ENCODE data around the gene CIAPIN1.

The CIAPIN1 gene

GRCh38 chr16:57475711-57476339, 28.6 kb upstream of the CIAPIN1 start:
- H3K4me3 ChIP-seq (ENCODE audit: insufficient read depth, low read depth, low read length, poor library complexity, severe bottlenecking) = no peak overlapping the region
- peaks cover 18% of the 10 kb centered on the region for H3K36me3 ChIP-seq (ENCODE audit: control insufficient read depth, insufficient read depth, low read length)
- no peaks in the 10 kb centered on the region for H3K9me3 ChIP-seq (ENCODE audit: control insufficient read depth, low read length)
- H3K27me3 ChIP-seq (replicated peaks; ENCODE audit: control insufficient read depth, insufficient read depth, low read length, poor library complexity, severe bottlenecking) = no peaks in the 10 kb centered on the region
- H3K27ac ChIP-seq (ENCODE audit: insufficient read depth, low read length, poor library complexity, severe bottlenecking) = peak overlapping the region; percentile 25
- H3K4me1 ChIP-seq (ENCODE audit: control insufficient read depth, insufficient read depth, low read length, poor library complexity, severe bottlenecking) = peaks cover 10% of the 10 kb centered on the region
- peak; percentile 51 to 64 (median 54) for DNase-seq

GRCh38 chr16:57474671-57475661, 27.8 kb upstream of the CIAPIN1 start:
- Histone ChIP-seq H3K27ac (ENCODE audit: insufficient read depth, low read length, poor library complexity, severe bottlenecking) (peak overlapping the region; percentile 25), H3K4me1 (ENCODE audit: control insufficient read depth, insufficient read depth, low read length, poor library complexity, severe bottlenecking) (peaks cover 10% of the 10 kb centered on the region), H3K36me3 (ENCODE audit: control insufficient read depth, insufficient read depth, low read length) (peaks cover 27% of the 10 kb centered on the region), H3K4me3 (ENCODE audit: insufficient read depth, low read depth, low read length, poor library complexity, severe bottlenecking) (no peak overlapping the region), H3K27me3 (replicated peaks; ENCODE audit: control insufficient read depth, insufficient read depth, low read length, poor library complexity, severe bottlenecking) (no peaks in the 10 kb centered on the region), H3K9me3 (ENCODE audit: control insufficient read depth, low read length) (no peaks in the 10 kb centered on the region)
- no peak for DNase-seq

GRCh38 chr16:57473906-57474305, 26.7 kb upstream of the CIAPIN1 start:
- no peaks in the 10 kb centered on the region for H3K27me3 ChIP-seq (replicated peaks; ENCODE audit: control insufficient read depth, insufficient read depth, low read length, poor library complexity, severe bottlenecking)
- DNase-seq = no peak
- no peaks in the 10 kb centered on the region for H3K9me3 ChIP-seq (ENCODE audit: control insufficient read depth, low read length)
- H3K36me3 ChIP-seq (ENCODE audit: control insufficient read depth, insufficient read depth, low read length) = peaks cover 38% of the 10 kb centered on the region
- H3K4me1 ChIP-seq (ENCODE audit: control insufficient read depth, insufficient read depth, low read length, poor library complexity, severe bottlenecking) = peaks cover 10% of the 10 kb centered on the region
- peak overlapping the region; percentile 6 for H3K27ac ChIP-seq (ENCODE audit: insufficient read depth, low read length, poor library complexity, severe bottlenecking)
- H3K4me3 ChIP-seq (ENCODE audit: insufficient read depth, low read depth, low read length, poor library complexity, severe bottlenecking) = no peak overlapping the region

GRCh38 chr16:57473176-57473840, 26.1 kb upstream of the CIAPIN1 start:
- H3K27ac ChIP-seq (ENCODE audit: insufficient read depth, low read length, poor library complexity, severe bottlenecking) = no peak overlapping the region
- H3K4me3 ChIP-seq (ENCODE audit: insufficient read depth, low read depth, low read length, poor library complexity, severe bottlenecking) = no peak overlapping the region
- H3K9me3 ChIP-seq (ENCODE audit: control insufficient read depth, low read length) = no peaks in the 10 kb centered on the region
- no peak for DNase-seq
- H3K27me3 ChIP-seq (replicated peaks; ENCODE audit: control insufficient read depth, insufficient read depth, low read length, poor library complexity, severe bottlenecking) = no peaks in the 10 kb centered on the region
- peaks cover 10% of the 10 kb centered on the region for H3K4me1 ChIP-seq (ENCODE audit: control insufficient read depth, insufficient read depth, low read length, poor library complexity, severe bottlenecking)
- H3K36me3 ChIP-seq (ENCODE audit: control insufficient read depth, insufficient read depth, low read length) = peaks cover 44% of the 10 kb centered on the region

GRCh38 chr16:57472665-57473060, 25.5 kb upstream of the CIAPIN1 start:
- Histone ChIP-seq H3K27ac (ENCODE audit: insufficient read depth, low read length, poor library complexity, severe bottlenecking) (no peak overlapping the region), H3K4me3 (ENCODE audit: insufficient read depth, low read depth, low read length, poor library complexity, severe bottlenecking) (no peak overlapping the region), H3K27me3 (replicated peaks; ENCODE audit: control insufficient read depth, insufficient read depth, low read length, poor library complexity, severe bottlenecking) (no peaks in the 10 kb centered on the region), H3K9me3 (ENCODE audit: control insufficient read depth, low read length) (no peaks in the 10 kb centered on the region), H3K36me3 (ENCODE audit: control insufficient read depth, insufficient read depth, low read length) (peaks cover 50% of the 10 kb centered on the region), H3K4me1 (ENCODE audit: control insufficient read depth, insufficient read depth, low read length, poor library complexity, severe bottlenecking) (peaks cover 10% of the 10 kb centered on the region)
- no peak for DNase-seq

GRCh38 chr16:57471852-57472664, 24.9 kb upstream of the CIAPIN1 start:
- H3K27me3 ChIP-seq (replicated peaks; ENCODE audit: control insufficient read depth, insufficient read depth, low read length, poor library complexity, severe bottlenecking) = no peaks in the 10 kb centered on the region
- H3K4me1 ChIP-seq (ENCODE audit: control insufficient read depth, insufficient read depth, low read length, poor library complexity, severe bottlenecking) = peaks cover 10% of the 10 kb centered on the region
- no peak overlapping the region for H3K27ac ChIP-seq (ENCODE audit: insufficient read depth, low read length, poor library complexity, severe bottlenecking)
- no peak for DNase-seq
- H3K4me3 ChIP-seq (ENCODE audit: insufficient read depth, low read depth, low read length, poor library complexity, severe bottlenecking) = no peak overlapping the region
- peaks cover 55% of the 10 kb centered on the region for H3K36me3 ChIP-seq (ENCODE audit: control insufficient read depth, insufficient read depth, low read length)
- no peaks in the 10 kb centered on the region for H3K9me3 ChIP-seq (ENCODE audit: control insufficient read depth, low read length)

GRCh38 chr16:57471209-57471608, 24.0 kb upstream of the CIAPIN1 start:
- Histone ChIP-seq H3K27ac (ENCODE audit: insufficient read depth, low read length, poor library complexity, severe bottlenecking) (no peak overlapping the region), H3K27me3 (replicated peaks; ENCODE audit: control insufficient read depth, insufficient read depth, low read length, poor library complexity, severe bottlenecking) (no peaks in the 10 kb centered on the region), H3K4me1 (ENCODE audit: control insufficient read depth, insufficient read depth, low read length, poor library complexity, severe bottlenecking) (peaks cover 6% of the 10 kb centered on the region), H3K36me3 (ENCODE audit: control insufficient read depth, insufficient read depth, low read length) (peaks cover 60% of the 10 kb centered on the region), H3K4me3 (ENCODE audit: insufficient read depth, low read depth, low read length, poor library complexity, severe bottlenecking) (no peak overlapping the region), H3K9me3 (ENCODE audit: control insufficient read depth, low read length) (no peaks in the 10 kb centered on the region)
- no peak for DNase-seq

- H3K4me1 ChIP-seq (ENCODE audit: control insufficient read depth, insufficient read depth, low read length, poor library complexity, severe bottlenecking) = peaks cover 1% of the 10 kb centered on the region
- DNase-seq = no peak
- H3K36me3 ChIP-seq (ENCODE audit: control insufficient read depth, insufficient read depth, low read length) = peaks cover 65% of the 10 kb centered on the region
- H3K4me3 ChIP-seq (ENCODE audit: insufficient read depth, low read depth, low read length, poor library complexity, severe bottlenecking) = no peak overlapping the region
- H3K27me3 ChIP-seq (replicated peaks; ENCODE audit: control insufficient read depth, insufficient read depth, low read length, poor library complexity, severe bottlenecking) = no peaks in the 10 kb centered on the region
- H3K9me3 ChIP-seq (ENCODE audit: control insufficient read depth, low read length) = no peaks in the 10 kb centered on the region
- H3K27ac ChIP-seq (ENCODE audit: insufficient read depth, low read length, poor library complexity, severe bottlenecking) = no peak overlapping the region
Measured at GRCh38 chr16:57470711-57471110, 23.5 kb upstream of the CIAPIN1 start.

GRCh38 chr16:57469917-57470470, 22.8 kb upstream of the CIAPIN1 start:
- H3K4me1 ChIP-seq (ENCODE audit: control insufficient read depth, insufficient read depth, low read length, poor library complexity, severe bottlenecking) = peaks cover under 1% of the 10 kb centered on the region
- H3K4me3 ChIP-seq (ENCODE audit: insufficient read depth, low read depth, low read length, poor library complexity, severe bottlenecking) = no peak overlapping the region
- peaks cover 72% of the 10 kb centered on the region for H3K36me3 ChIP-seq (ENCODE audit: control insufficient read depth, insufficient read depth, low read length)
- DNase-seq = no peak
- H3K27ac ChIP-seq (ENCODE audit: insufficient read depth, low read length, poor library complexity, severe bottlenecking) = no peak overlapping the region
- no peaks in the 10 kb centered on the region for H3K27me3 ChIP-seq (replicated peaks; ENCODE audit: control insufficient read depth, insufficient read depth, low read length, poor library complexity, severe bottlenecking)
- H3K9me3 ChIP-seq (ENCODE audit: control insufficient read depth, low read length) = no peaks in the 10 kb centered on the region
